HEK293 (cell line): ENCODE results near the gene RANBP1.
A peak's percentile ranks its signal among the peaks of the same experiment; 100 is the strongest.

Experiments used
- GLIS1 ChIP-seq: fragments of 450-650 bp; formaldehyde crosslinking; IDR thresholded peaks from 2 replicates; pipeline ENCODE4 v1.5.1; 2016; ENCODE audit warnings: missing biosample characterization, missing genetic modification characterization
- KLF8 ChIP-seq: fragments of 450-650 bp; formaldehyde crosslinking; IDR thresholded peaks from 2 replicates; pipeline ENCODE4 v1.5.1; 2016; ENCODE audit warnings: missing biosample characterization, missing genetic modification characterization
- MYNN ChIP-seq: fragments of 450-650 bp; formaldehyde crosslinking; IDR thresholded peaks from 2 replicates; pipeline ENCODE4 v1.5.1; 2016; ENCODE audit warnings: missing biosample characterization, missing genetic modification characterization, borderline replicate concordance
- YY1 ChIP-seq: fragments of 450-650 bp; formaldehyde crosslinking; IDR thresholded peaks from 2 replicates; pipeline ENCODE4 v1.5.1; 2018; ENCODE audit warnings: missing biosample characterization, missing genetic modification characterization
- YY2 ChIP-seq: fragments of 450-650 bp; formaldehyde crosslinking; IDR thresholded peaks from 2 replicates; pipeline ENCODE4 v1.5.1; 2016; ENCODE audit warnings: missing biosample characterization, missing genetic modification characterization
- ZBTB21 ChIP-seq: fragments of 450-650 bp; formaldehyde crosslinking; IDR thresholded peaks from 2 replicates; pipeline ENCODE4 v1.5.1; 2017; ENCODE audit warnings: missing biosample characterization, missing genetic modification characterization
- ZBTB48 ChIP-seq: fragments of 450-650 bp; formaldehyde crosslinking; IDR thresholded peaks from 2 replicates; pipeline ENCODE4 v1.5.1; 2016; ENCODE audit warnings: missing biosample characterization, missing genetic modification characterization
- ZFP37 ChIP-seq: fragments of 450-650 bp; formaldehyde crosslinking; IDR thresholded peaks from 2 replicates; pipeline ENCODE4 v1.5.1; 2016; ENCODE audit warnings: missing biosample characterization, missing genetic modification characterization
- ZNF114 ChIP-seq: fragments of 450-650 bp; formaldehyde crosslinking; IDR thresholded peaks from 2 replicates; pipeline ENCODE4 v1.5.0; 2017; ENCODE audit warnings: missing biosample characterization, missing genetic modification characterization
- ZNF221 ChIP-seq: fragments of 450-650 bp; formaldehyde crosslinking; IDR thresholded peaks from 2 replicates; pipeline ENCODE4 v1.5.1; 2017; ENCODE audit warnings: missing biosample characterization, missing genetic modification characterization, borderline replicate concordance
- ZNF239 ChIP-seq: fragments of 450-650 bp; formaldehyde crosslinking; IDR thresholded peaks from 2 replicates; pipeline ENCODE4 v1.5.1; 2016; ENCODE audit warnings: missing biosample characterization, missing genetic modification characterization
- ZNF292 ChIP-seq: fragments of 450-650 bp; formaldehyde crosslinking; IDR thresholded peaks from 2 replicates; pipeline ENCODE4 v1.5.1; 2016; ENCODE audit warnings: low read depth, missing biosample characterization, missing genetic modification characterization, borderline replicate concordance
- ZNF311 ChIP-seq: fragments of 450-650 bp; formaldehyde crosslinking; IDR thresholded peaks from 2 replicates; pipeline ENCODE4 v1.5.1; 2017; ENCODE audit warnings: missing biosample characterization, missing genetic modification characterization, borderline replicate concordance
- ZNF391 ChIP-seq: fragments of 450-650 bp; formaldehyde crosslinking; IDR thresholded peaks from 2 replicates; pipeline ENCODE4 v1.5.1; 2016; ENCODE audit warnings: low read depth, missing biosample characterization, missing genetic modification characterization, borderline replicate concordance
- ZNF394 ChIP-seq: fragments of 450-650 bp; formaldehyde crosslinking; IDR thresholded peaks from 2 replicates; pipeline ENCODE4 v1.5.1; 2016; ENCODE audit warnings: missing biosample characterization, missing genetic modification characterization, mild to moderate bottlenecking, moderate library complexity, borderline replicate concordance
- ZNF629 ChIP-seq: fragments of 450-650 bp; formaldehyde crosslinking; IDR thresholded peaks from 2 replicates; pipeline ENCODE4 v1.5.1; 2017; ENCODE audit warnings: missing biosample characterization, missing genetic modification characterization
- ZNF664 ChIP-seq: fragments of 450-650 bp; formaldehyde crosslinking; IDR thresholded peaks from 2 replicates; pipeline ENCODE4 v1.5.1; 2016; ENCODE audit warnings: missing biosample characterization, missing genetic modification characterization
- TF ChIP-seq, protein P1 (sequence below): fragments of 450-650 bp; formaldehyde crosslinking; IDR thresholded peaks from 2 replicates; pipeline ENCODE4 v1.5.1; 2016; ENCODE audit warnings: missing biosample characterization, missing genetic modification characterization
- TF ChIP-seq, protein P2 (sequence below): fragments of 450-650 bp; formaldehyde crosslinking; IDR thresholded peaks from 2 replicates; pipeline ENCODE4 v1.5.1; 2017; ENCODE audit warnings: missing biosample characterization, missing genetic modification characterization
- TF ChIP-seq, protein P3 (sequence below): fragments of 450-650 bp; formaldehyde crosslinking; IDR thresholded peaks from 2 replicates; pipeline ENCODE4 v1.5.1; 2016; ENCODE audit warnings: missing biosample characterization, missing genetic modification characterization, borderline replicate concordance
- TF ChIP-seq, protein P4 (sequence below): fragments of 450-650 bp; formaldehyde crosslinking; IDR thresholded peaks from 2 replicates; pipeline ENCODE4 v1.5.1; 2016; ENCODE audit warnings: missing biosample characterization, missing genetic modification characterization
- TF ChIP-seq, protein P5 (sequence below): fragments of 450-650 bp; formaldehyde crosslinking; conservative IDR thresholded peaks from 2 replicates; pipeline ENCODE4 v1.5.1; 2016; ENCODE audit warnings: low read depth, missing biosample characterization, missing genetic modification characterization

The RANBP1 gene

DNA sequence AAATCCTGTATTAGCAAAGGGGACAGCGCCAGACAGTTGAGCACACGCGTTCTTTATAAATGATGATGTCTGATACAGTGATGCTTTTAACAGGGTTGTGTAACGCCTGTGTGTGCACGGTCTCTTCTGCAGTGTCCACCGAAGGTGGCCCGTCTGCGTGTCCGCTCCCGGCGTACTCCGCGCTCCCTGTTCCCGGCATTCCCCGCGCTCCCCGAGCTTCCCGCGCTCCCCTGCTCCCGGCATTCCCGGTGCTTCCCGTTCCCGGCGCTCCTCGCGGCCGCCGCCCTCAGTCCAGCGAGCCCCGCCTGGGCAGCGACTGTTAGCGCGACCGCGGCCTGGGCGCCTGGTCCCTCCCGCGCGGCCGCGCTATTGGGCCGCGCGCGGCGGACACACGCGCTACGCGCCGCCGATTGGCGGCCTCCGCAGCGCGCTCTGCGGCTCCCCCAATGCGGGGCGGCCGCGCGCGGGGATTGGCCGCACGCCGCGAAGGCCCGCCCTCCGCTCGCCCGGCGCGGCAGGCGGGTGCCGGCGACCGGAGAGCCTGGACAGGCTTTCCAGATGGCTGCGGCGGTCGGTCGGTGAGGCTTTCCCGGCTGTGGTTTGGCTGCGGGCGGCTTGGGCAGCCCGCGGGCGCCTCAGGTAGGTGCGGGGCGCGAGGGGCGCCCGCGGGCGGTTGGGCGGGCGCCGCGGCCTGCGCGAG, 36.0 kb upstream of the RANBP1 start, which contains the start of gene DGCR8 (continued):
- TF ChIP-seq, protein P1, sequence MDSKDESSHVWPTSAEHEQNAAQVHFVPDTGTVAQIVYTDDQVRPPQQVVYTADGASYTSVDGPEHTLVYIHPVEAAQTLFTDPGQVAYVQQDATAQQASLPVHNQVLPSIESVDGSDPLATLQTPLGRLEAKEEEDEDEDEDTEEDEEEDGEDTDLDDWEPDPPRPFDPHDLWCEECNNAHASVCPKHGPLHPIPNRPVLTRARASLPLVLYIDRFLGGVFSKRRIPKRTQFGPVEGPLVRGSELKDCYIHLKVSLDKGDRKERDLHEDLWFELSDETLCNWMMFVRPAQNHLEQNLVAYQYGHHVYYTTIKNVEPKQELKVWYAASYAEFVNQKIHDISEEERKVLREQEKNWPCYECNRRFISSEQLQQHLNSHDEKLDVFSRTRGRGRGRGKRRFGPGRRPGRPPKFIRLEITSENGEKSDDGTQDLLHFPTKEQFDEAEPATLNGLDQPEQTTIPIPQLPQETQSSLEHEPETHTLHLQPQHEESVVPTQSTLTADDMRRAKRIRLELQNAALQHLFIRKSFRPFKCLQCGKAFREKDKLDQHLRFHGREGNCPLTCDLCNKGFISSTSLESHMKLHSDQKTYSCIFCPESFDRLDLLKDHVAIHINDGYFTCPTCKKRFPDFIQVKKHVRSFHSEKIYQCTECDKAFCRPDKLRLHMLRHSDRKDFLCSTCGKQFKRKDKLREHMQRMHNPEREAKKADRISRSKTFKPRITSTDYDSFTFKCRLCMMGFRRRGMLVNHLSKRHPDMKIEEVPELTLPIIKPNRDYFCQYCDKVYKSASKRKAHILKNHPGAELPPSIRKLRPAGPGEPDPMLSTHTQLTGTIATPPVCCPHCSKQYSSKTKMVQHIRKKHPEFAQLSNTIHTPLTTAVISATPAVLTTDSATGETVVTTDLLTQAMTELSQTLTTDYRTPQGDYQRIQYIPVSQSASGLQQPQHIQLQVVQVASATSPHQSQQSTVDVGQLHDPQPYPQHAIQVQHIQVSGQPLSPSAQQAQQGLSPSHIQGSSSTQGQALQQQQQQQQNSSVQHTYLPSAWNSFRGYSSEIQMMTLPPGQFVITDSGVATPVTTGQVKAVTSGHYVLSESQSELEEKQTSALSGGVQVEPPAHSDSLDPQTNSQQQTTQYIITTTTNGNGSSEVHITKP (tag by site-specific recombination) = peak; percentile 91
- TF ChIP-seq ZNF114 (tag by site-specific recombination) (no peak), ZNF311 (tag by site-specific recombination) (no peak), ZNF292 (no peak), ZBTB48 (0 out of 2 replicates have a peak, but pooled peaks have one; percentile 17), ZNF239 (no peak), YY2 (tag by site-specific recombination) (peak; percentile 71), ZNF394 (peak; percentile 43; the same call in 1 of the 2 replicates), YY1 (tag by site-specific recombination) (peak; percentile 77), ZBTB21 (tag by site-specific recombination) (0 out of 2 replicates have a peak, but pooled peaks have one; percentile 10), ZNF391 (tag by site-specific recombination) (peak; percentile 76; the same call in 1 of the 2 replicates), KLF8 (tag by site-specific recombination) (peak; percentile 94), ZNF629 (peak; percentile 76), ZNF664 (tag by site-specific recombination) (no peak), MYNN (tag by site-specific recombination) (no peak), GLIS1 (peak; percentile 26; the same call in 1 of the 2 replicates), ZNF221 (tag by site-specific recombination) (peak; percentile 26; the same call in 1 of the 2 replicates), ZFP37 (tag by site-specific recombination) (peak; percentile 61; the same call in 1 of the 2 replicates)
- TF ChIP-seq, protein P2, sequence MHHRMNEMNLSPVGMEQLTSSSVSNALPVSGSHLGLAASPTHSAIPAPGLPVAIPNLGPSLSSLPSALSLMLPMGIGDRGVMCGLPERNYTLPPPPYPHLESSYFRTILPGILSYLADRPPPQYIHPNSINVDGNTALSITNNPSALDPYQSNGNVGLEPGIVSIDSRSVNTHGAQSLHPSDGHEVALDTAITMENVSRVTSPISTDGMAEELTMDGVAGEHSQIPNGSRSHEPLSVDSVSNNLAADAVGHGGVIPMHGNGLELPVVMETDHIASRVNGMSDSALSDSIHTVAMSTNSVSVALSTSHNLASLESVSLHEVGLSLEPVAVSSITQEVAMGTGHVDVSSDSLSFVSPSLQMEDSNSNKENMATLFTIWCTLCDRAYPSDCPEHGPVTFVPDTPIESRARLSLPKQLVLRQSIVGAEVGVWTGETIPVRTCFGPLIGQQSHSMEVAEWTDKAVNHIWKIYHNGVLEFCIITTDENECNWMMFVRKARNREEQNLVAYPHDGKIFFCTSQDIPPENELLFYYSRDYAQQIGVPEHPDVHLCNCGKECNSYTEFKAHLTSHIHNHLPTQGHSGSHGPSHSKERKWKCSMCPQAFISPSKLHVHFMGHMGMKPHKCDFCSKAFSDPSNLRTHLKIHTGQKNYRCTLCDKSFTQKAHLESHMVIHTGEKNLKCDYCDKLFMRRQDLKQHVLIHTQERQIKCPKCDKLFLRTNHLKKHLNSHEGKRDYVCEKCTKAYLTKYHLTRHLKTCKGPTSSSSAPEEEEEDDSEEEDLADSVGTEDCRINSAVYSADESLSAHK (tag by site-specific recombination) = 0 out of 2 replicates have a peak, but pooled peaks have one; percentile 36
- TF ChIP-seq, protein P3, sequence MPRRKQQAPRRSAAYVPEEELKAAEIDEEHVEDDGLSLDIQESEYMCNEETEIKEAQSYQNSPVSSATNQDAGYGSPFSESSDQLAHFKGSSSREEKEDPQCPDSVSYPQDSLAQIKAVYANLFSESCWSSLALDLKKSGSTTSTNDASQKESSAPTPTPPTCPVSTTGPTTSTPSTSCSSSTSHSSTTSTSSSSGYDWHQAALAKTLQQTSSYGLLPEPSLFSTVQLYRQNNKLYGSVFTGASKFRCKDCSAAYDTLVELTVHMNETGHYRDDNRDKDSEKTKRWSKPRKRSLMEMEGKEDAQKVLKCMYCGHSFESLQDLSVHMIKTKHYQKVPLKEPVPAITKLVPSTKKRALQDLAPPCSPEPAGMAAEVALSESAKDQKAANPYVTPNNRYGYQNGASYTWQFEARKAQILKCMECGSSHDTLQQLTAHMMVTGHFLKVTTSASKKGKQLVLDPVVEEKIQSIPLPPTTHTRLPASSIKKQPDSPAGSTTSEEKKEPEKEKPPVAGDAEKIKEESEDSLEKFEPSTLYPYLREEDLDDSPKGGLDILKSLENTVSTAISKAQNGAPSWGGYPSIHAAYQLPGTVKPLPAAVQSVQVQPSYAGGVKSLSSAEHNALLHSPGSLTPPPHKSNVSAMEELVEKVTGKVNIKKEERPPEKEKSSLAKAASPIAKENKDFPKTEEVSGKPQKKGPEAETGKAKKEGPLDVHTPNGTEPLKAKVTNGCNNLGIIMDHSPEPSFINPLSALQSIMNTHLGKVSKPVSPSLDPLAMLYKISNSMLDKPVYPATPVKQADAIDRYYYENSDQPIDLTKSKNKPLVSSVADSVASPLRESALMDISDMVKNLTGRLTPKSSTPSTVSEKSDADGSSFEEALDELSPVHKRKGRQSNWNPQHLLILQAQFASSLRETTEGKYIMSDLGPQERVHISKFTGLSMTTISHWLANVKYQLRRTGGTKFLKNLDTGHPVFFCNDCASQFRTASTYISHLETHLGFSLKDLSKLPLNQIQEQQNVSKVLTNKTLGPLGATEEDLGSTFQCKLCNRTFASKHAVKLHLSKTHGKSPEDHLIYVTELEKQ (tag by site-specific recombination) = no peak
- TF ChIP-seq, protein P4, sequence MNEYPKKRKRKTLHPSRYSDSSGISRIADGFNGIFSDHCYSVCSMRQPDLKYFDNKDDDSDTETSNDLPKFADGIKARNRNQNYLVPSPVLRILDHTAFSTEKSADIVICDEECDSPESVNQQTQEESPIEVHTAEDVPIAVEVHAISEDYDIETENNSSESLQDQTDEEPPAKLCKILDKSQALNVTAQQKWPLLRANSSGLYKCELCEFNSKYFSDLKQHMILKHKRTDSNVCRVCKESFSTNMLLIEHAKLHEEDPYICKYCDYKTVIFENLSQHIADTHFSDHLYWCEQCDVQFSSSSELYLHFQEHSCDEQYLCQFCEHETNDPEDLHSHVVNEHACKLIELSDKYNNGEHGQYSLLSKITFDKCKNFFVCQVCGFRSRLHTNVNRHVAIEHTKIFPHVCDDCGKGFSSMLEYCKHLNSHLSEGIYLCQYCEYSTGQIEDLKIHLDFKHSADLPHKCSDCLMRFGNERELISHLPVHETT (tag by site-specific recombination) = peak; percentile 79; the same call in 1 of the 2 replicates
- TF ChIP-seq, protein P5, sequence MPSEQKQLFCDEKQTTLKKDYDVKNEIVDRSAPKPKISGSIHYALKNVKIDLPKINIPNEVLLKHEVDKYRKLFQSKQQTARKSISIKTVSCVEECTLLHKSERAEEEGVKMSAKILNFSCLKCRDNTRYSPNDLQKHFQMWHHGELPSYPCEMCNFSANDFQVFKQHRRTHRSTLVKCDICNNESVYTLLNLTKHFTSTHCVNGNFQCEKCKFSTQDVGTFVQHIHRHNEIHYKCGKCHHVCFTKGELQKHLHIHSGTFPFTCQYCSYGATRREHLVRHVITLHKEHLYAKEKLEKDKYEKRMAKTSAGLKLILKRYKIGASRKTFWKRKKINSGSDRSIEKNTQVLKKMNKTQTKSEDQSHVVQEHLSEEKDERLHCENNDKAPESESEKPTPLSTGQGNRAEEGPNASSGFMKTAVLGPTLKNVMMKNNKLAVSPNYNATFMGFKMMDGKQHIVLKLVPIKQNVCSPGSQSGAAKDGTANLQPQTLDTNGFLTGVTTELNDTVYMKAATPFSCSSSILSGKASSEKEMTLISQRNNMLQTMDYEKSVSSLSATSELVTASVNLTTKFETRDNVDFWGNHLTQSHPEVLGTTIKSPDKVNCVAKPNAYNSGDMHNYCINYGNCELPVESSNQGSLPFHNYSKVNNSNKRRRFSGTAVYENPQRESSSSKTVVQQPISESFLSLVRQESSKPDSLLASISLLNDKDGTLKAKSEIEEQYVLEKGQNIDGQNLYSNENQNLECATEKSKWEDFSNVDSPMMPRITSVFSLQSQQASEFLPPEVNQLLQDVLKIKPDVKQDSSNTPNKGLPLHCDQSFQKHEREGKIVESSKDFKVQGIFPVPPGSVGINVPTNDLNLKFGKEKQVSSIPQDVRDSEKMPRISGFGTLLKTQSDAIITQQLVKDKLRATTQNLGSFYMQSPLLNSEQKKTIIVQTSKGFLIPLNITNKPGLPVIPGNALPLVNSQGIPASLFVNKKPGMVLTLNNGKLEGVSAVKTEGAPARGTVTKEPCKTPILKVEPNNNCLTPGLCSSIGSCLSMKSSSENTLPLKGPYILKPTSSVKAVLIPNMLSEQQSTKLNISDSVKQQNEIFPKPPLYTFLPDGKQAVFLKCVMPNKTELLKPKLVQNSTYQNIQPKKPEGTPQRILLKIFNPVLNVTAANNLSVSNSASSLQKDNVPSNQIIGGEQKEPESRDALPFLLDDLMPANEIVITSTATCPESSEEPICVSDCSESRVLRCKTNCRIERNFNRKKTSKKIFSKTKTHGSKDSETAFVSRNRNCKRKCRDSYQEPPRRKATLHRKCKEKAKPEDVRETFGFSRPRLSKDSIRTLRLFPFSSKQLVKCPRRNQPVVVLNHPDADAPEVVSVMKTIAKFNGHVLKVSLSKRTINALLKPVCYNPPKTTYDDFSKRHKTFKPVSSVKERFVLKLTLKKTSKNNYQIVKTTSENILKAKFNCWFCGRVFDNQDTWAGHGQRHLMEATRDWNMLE (tag by site-specific recombination) = peak; percentile 55; the same call in 1 of the 2 replicates
